AG10803 (cell line): ENCODE data around the gene LTB4R2.
A peak's percentile ranks its signal among the peaks of the same experiment; 100 is the strongest.

Source experiments
- DNase-seq: peaks from one replicate; pipeline ENCODE4 v3.0.0; 2010; ENCODE audit warnings: low read depth
- H3K4me3 ChIP-seq: 2 replicates; pipeline ENCODE4 v1.5.1; 2011; ENCODE audit warnings: mild to moderate bottlenecking, low read length, control low read depth
- TF ChIP-seq, protein P1 (sequence below): conservative IDR thresholded peaks from 2 replicates; pipeline ENCODE4 v1.5.1; 2011; ENCODE audit warnings: mild to moderate bottlenecking, low read length, control low read depth, inconsistent platforms

LTB4R2 gene

DNA sequence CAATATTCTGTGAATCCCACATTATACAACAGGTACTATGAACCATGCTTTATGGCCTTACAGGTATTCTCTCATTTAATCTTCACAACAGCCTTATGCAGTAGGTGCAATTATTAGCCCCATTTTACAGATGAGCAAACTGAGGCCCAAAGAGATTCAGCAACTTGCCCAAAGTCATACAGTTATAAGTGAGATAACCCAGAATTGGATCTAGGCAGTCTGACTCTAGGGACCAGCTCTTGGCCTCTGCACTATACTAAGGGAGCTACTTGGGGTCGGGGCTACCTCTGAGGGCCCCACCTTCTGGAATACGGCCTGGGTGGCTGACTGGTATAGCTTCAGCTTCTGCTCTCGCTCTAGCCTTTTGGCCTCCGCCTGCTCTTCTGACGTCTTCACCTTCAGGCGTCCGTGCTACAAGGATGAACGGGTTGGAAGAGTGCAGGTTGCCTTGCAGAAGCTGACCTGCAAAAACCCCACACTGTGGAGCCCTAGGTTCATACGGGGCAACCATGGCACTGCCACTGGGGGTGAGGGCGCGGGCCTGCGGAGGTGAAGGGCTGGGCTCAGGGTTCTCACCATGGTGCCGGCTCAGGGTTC lies 39.3 kb upstream of the LTB4R2 start:
- DNase-seq = no peak
- TF ChIP-seq, protein P1, sequence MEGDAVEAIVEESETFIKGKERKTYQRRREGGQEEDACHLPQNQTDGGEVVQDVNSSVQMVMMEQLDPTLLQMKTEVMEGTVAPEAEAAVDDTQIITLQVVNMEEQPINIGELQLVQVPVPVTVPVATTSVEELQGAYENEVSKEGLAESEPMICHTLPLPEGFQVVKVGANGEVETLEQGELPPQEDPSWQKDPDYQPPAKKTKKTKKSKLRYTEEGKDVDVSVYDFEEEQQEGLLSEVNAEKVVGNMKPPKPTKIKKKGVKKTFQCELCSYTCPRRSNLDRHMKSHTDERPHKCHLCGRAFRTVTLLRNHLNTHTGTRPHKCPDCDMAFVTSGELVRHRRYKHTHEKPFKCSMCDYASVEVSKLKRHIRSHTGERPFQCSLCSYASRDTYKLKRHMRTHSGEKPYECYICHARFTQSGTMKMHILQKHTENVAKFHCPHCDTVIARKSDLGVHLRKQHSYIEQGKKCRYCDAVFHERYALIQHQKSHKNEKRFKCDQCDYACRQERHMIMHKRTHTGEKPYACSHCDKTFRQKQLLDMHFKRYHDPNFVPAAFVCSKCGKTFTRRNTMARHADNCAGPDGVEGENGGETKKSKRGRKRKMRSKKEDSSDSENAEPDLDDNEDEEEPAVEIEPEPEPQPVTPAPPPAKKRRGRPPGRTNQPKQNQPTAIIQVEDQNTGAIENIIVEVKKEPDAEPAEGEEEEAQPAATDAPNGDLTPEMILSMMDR = no peak
- peak overlapping the region; percentile 97 for H3K4me3 ChIP-seq

DNA sequence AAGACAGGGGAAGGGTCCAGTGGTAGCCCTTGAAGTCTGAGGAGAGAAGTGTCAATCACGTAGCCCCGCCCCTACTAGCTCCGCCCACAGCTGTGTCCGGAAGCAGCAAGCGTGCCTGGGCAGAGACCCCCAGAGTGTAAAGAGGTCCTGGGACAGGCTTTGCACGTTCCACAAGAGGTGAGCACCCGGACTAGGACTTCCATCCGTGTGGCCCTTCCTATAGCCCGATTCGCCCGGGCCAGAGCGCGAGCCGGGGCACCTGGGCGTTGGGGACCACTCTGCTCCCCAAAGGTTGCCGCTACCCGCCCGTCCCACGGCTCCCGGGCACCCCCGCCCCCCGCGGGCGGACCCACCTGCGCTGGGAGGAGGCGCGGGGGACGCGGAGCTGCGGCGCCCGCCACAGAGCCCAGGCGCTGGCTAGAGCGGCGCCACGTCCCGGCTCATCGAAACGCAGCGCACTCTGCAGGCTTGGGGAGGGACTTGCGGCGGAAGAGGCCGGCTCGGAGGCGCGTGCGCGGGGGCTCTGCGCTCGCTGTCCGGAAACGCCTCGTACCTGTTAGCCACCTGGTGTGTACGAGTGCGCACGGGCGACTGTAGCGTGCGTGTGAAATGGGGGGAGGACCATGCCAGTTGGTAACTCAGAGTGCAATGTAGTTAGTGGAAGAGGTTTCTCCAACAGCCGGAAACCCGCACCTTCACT lies 38.7 kb upstream of the LTB4R2 start, which contains the start of gene RABGGTA:
Gene RABGGTA, minus strand, starts transcription at position 464 of the 700 bp plus-strand sequence. CDS start 482 bp downstream, outside the sequence.
- DNase-seq = peak; percentile 86
- H3K4me3 ChIP-seq = peak within 1 kb of the TSS; percentile 97
- TF ChIP-seq, protein P1 = peak; percentile 64

DNA sequence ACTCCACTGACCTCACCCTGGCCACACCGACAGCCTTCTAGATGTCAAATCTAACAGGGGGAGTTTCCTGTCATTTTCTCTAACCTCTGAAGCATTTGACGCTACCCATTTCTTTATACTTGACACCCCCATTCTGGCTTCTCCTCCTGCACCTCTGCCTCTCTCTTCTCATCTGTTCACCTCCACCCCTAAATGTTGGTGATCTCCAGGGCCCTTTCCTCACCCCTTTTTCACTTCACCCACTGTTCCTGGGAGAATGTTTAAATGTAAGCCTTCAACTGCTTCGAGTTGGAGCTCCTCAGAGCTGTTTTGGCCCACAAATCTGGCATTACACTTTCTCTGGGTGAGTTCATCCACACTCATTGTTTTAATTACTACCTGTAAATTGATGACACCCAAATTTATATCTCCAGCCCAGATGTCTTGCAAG lies 38.1 kb upstream of the LTB4R2 start:
- TF ChIP-seq, protein P1 = no peak
- peak overlapping the region; percentile 97 for H3K4me3 ChIP-seq
- no peak for DNase-seq

DNA sequence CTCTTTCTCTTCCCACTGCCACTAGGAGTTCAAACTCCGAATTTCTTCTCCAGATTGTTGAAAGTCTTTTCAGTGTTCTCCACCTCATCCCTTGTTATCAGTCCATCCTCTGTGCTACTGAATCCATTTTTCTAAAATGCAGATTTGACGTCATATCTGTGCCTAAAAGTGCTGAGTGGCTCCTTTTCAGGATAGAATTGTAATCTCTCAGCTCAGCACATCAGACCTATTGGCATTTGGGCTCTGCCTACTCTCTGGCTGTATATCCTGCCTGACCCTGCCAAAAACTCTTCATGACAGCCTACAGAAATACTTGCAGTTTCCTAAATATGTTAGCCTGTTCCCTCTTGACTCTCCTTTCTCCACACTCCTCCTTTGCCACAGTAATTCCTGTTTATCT lies 37.5 kb upstream of the LTB4R2 start:
- no peak overlapping the region for H3K4me3 ChIP-seq
- DNase-seq = no peak
- TF ChIP-seq, protein P1 = no peak

DNA sequence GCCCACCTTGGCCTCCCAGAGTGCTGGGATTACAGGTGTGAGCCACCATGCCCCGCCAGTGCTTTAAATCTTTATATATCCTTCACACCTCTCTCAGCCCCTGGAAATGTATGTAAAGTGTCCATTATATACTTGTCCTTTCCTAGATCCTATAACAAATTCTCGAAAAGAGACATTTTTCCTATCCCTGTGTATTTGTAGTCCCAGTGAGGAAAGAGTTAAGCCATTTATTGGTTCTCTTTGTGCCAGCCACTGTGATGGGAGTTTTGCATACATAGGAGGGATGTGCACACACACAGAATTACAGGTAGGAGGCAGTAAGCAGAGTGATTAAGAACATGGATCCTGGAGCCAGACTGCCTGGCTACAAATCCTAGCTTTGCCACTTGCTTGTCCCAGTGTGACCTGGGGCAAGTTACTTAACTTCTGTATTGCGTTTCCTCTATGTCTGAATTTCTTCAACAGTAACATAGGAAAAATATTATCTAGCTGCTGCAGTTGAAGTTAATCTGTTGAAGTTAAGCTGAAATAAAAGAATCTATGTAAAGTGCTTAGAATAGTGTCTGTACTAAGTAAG lies 36.4 kb upstream of the LTB4R2 start:
- TF ChIP-seq, protein P1 = no peak
- no peak for DNase-seq
- H3K4me3 ChIP-seq = no peak overlapping the region

DNA sequence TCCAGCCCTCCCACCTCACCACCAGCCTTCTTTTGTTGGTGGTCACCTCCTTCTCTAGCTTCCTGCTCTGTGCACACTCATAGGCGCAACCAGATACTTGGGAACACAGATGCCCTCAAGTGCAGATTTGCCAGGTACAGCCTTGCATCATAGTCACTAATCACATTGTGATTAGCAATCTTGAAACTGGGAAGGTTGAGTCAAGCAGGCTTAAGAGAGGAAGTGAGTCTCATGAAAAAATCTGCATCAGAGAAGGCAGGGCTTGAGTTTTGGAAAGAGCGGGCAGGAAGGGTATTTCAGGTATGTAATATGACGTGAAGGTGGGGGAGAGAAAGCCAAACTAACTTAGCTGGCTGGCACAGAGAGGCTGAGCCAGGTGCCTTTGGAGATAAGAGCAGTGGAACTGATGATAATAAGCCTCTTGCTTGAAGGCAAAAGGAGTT lies 35.8 kb upstream of the LTB4R2 start:
- TF ChIP-seq, protein P1 = no peak
- no peak for DNase-seq
- no peak overlapping the region for H3K4me3 ChIP-seq
